ENCODE measurements around the gene HMOX2.

Gene HMOX2

GRCh38 chr16:4433914-4434787, 42.0 kb upstream of the HMOX2 start:
- TF ChIP-seq ARNT (IDR thresholded peaks at IDR 0.05) (no peak), LEF1 (IDR thresholded peaks at IDR 0.05; ENCODE audit: borderline replicate concordance) (no peak), BHLHE40 (IDR thresholded peaks at IDR 0.05; ENCODE audit: borderline replicate concordance) (no peak), HDGF (IDR thresholded peaks at IDR 0.05; ENCODE audit: borderline replicate concordance) (no peak), SUZ12 (IDR thresholded peaks at IDR 0.05) (no peak), NFRKB (IDR thresholded peaks at IDR 0.05) (no peak), L3MBTL2 (conservative IDR thresholded peaks at IDR 0.05) (no peak), FOXM1 (IDR thresholded peaks at IDR 0.05; ENCODE audit: borderline replicate concordance) (no peak), PKNOX1 (IDR thresholded peaks at IDR 0.05) (no peak), ZNF384 (IDR thresholded peaks at IDR 0.05) (no peak), CTBP1 (IDR thresholded peaks at IDR 0.05; ENCODE audit: borderline replicate concordance) (no peak), FOXK2 (IDR thresholded peaks at IDR 0.05) (no peak)
- CTCF ChIA-PET = no interaction called here
- POLR2A ChIA-PET = no interaction called here
- DNase-seq (ENCODE audit: extremely low spot score) = no peak

GRCh38 chr16:4435337-4436067, 40.7 kb upstream of the HMOX2 start:
- no peak for DNase-seq (ENCODE audit: extremely low spot score)
- ChIA-PET CTCF (no interaction called here), POLR2A (no interaction called here)
- TF ChIP-seq HDGF (IDR thresholded peaks at IDR 0.05; ENCODE audit: borderline replicate concordance) (no peak), FOXA1 (IDR thresholded peaks at IDR 0.05) (no peak), FOXM1 (IDR thresholded peaks at IDR 0.05; ENCODE audit: borderline replicate concordance) (no peak), ELF4 (IDR thresholded peaks at IDR 0.05) (no peak), TARDBP (IDR thresholded peaks at IDR 0.05) (no peak)

GRCh38 chr16:4437366-4437765, 38.8 kb upstream of the HMOX2 start:
- ChIA-PET CTCF (no interaction called here), POLR2A (no interaction called here)
- DNase-seq (ENCODE audit: extremely low spot score) = no peak
- TF ChIP-seq FOXA1 (IDR thresholded peaks at IDR 0.05) (no peak), L3MBTL2 (conservative IDR thresholded peaks at IDR 0.05) (no peak), NFRKB (IDR thresholded peaks at IDR 0.05) (no peak), ARNT (IDR thresholded peaks at IDR 0.05) (no peak), ZNF384 (IDR thresholded peaks at IDR 0.05) (no peak), LEF1 (IDR thresholded peaks at IDR 0.05; ENCODE audit: borderline replicate concordance) (no peak), BHLHE40 (IDR thresholded peaks at IDR 0.05; ENCODE audit: borderline replicate concordance) (no peak), SUZ12 (IDR thresholded peaks at IDR 0.05) (no peak), FOXM1 (IDR thresholded peaks at IDR 0.05; ENCODE audit: borderline replicate concordance) (no peak), SP1 (IDR thresholded peaks at IDR 0.05) (no peak), HDGF (IDR thresholded peaks at IDR 0.05; ENCODE audit: borderline replicate concordance) (no peak), ELF4 (IDR thresholded peaks at IDR 0.05) (no peak), CTBP1 (IDR thresholded peaks at IDR 0.05; ENCODE audit: borderline replicate concordance) (no peak), FOXK2 (IDR thresholded peaks at IDR 0.05) (no peak), TARDBP (IDR thresholded peaks at IDR 0.05) (no peak), PKNOX1 (IDR thresholded peaks at IDR 0.05) (no peak)

- TF ChIP-seq CTBP1 (IDR thresholded peaks at IDR 0.05; ENCODE audit: borderline replicate concordance) (no peak), LEF1 (IDR thresholded peaks at IDR 0.05; ENCODE audit: borderline replicate concordance) (no peak), L3MBTL2 (conservative IDR thresholded peaks at IDR 0.05) (no peak), FOXK2 (IDR thresholded peaks at IDR 0.05) (no peak), PKNOX1 (IDR thresholded peaks at IDR 0.05) (no peak), ZNF384 (IDR thresholded peaks at IDR 0.05) (no peak), BHLHE40 (IDR thresholded peaks at IDR 0.05; ENCODE audit: borderline replicate concordance) (no peak), HDGF (IDR thresholded peaks at IDR 0.05; ENCODE audit: borderline replicate concordance) (no peak)
- CTCF ChIA-PET = no interaction called here
- POLR2A ChIA-PET = no interaction called here
Measured at GRCh38 chr16:4442371-4442770, 33.8 kb upstream of the HMOX2 start.

GRCh38 chr16:4443271-4443670, 32.9 kb upstream of the HMOX2 start:
- TF ChIP-seq NFRKB (IDR thresholded peaks at IDR 0.05) (no peak), ZNF384 (IDR thresholded peaks at IDR 0.05) (no peak), CTBP1 (IDR thresholded peaks at IDR 0.05; ENCODE audit: borderline replicate concordance) (no peak), ELF4 (IDR thresholded peaks at IDR 0.05) (no peak), L3MBTL2 (conservative IDR thresholded peaks at IDR 0.05) (no peak), SP1 (IDR thresholded peaks at IDR 0.05) (no peak), HDGF (IDR thresholded peaks at IDR 0.05; ENCODE audit: borderline replicate concordance) (no peak)
- CTCF ChIA-PET = interaction anchor here (0.6 kb wide), 2 partner anchors 21 to 562 kb away, joined by 3 read pairs; no protein-coding TSS in a partner anchor
- POLR2A ChIA-PET = no interaction called here
- DNase-seq (ENCODE audit: extremely low spot score) = no peak

More at GRCh38 chr16:4442371-4442770, 33.8 kb upstream of the HMOX2 start:
- no peak for DNase-seq (ENCODE audit: extremely low spot score)

DNA sequence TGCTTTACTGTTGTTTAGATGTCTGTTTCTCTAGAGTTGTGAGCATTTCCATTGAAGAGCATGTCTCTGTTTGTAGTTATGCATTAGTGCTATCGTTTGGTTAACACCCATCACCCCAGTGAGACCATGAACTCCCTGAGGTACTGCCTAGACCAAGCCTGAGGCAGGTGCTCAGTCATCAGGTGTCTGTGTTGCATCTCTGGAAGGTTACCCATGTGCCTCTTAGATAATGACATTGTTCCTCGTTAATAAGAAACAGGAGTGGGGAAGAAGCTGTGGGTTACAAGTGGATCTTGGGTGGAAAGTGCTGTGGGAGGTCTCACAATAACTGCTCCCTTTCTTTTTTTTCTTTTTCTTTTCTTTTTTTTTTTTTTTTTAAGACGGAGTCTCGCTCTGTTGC, 32.2 kb upstream of the HMOX2 start:
- CTCF ChIA-PET = no interaction called here
- POLR2A ChIA-PET = no interaction called here
- DNase-seq (ENCODE audit: extremely low spot score) = no peak
- no peak for TF ChIP-seq ZNF384 (IDR thresholded peaks at IDR 0.05)
- TF ChIP-seq FOXA1 (IDR thresholded peaks at IDR 0.05) = no peak
